Fibroblast of the aortic adventitia (primary cell): ENCODE results near the gene TAS2R31. TPM values are rescaled to one million over a fixed set of nuclear protein-coding genes. Genes with fewer than 3 reads are reported as not detected.
"Not testable (repeated sequence)": the region's sequence is repeated elsewhere in the genome, so short reads cannot be mapped to it uniquely, and the experiment has no call there.

ENCODE experiments used
- DNase-seq: peaks from one replicate; pipeline ENCODE4 v3.0.0-alpha.2; 2010; ENCODE audit warnings: low read depth
- H3K4me3 ChIP-seq: 2 replicates; pipeline ENCODE4 v1.5.1; 2011; ENCODE audit warnings: low read depth, mild to moderate bottlenecking, control low read depth, low read length, moderate library complexity
- CTCF ChIP-seq: IDR thresholded peaks from 2 replicates; pipeline ENCODE4 v1.5.1; 2011; ENCODE audit warnings: mild to moderate bottlenecking, low read length, control low read depth, inconsistent platforms; ENCODE audit not compliant: insufficient read depth
- total RNA-seq: library from RNA; depleted of rRNA; stranded (reverse); fragments of >200 nt; gene quantifications from 2 replicates; pipeline ENCODE4 v1.2.3, GENCODE V29; 2012; ENCODE audit warnings: low replicate concordance

The TAS2R31 gene
- total RNA-seq, 1 donor, result 6.2 TPM

- no peak for DNase-seq
- TF ChIP-seq CTCF, result no peak
- no peak overlapping the region for H3K4me3 ChIP-seq
These were observed 8.0 kb upstream of the TAS2R31 start for GRCh38 chr12:11039171-11039570.

- H3K4me3 ChIP-seq, DNase-seq: not testable (repeated sequence)
These were observed 2.8 kb upstream of the TAS2R31 start for GRCh38 chr12:11033959-11034358.

GRCh38 chr12:11026118-11026517 lies 5.1 kb downstream of the TAS2R31 start:
- no peak for DNase-seq
- TF ChIP-seq CTCF, result no peak
- H3K4me3 ChIP-seq, result no peak overlapping the region

- DNase-seq, result no peak
- TF ChIP-seq CTCF, result no peak
- no peak overlapping the region for H3K4me3 ChIP-seq
These were observed 7.8 kb downstream of the TAS2R31 start for GRCh38 chr12:11023387-11023786.

- no peak within 1 kb of the TSS for H3K4me3 ChIP-seq
- no peak for DNase-seq
- no peak for TF ChIP-seq CTCF
These were observed 8.7 kb downstream of the TAS2R31 start, which contains the start of gene TAS2R19 for GRCh38 chr12:11022520-11022919. Gene TAS2R19 (minus strand): TSS chr12:11022620. CDS start chr12:11022571, 49 bp downstream.

GRCh38 chr12:11016937-11017336 lies 14.3 kb downstream of the TAS2R31 start:
- no peak for DNase-seq
- H3K4me3 ChIP-seq, result no peak overlapping the region
- no peak for TF ChIP-seq CTCF

GRCh38 chr12:11015775-11016430 lies 15.3 kb downstream of the TAS2R31 start:
- H3K4me3 ChIP-seq, result no peak overlapping the region
- no peak for TF ChIP-seq CTCF
- DNase-seq, result no peak
